OCI-LY7 (cell line): Measurements from ENCODE around the gene RICTOR.

ENCODE experiments used
- EZH2phosphoT487 ChIP-seq: fragments of 200-600 bp; sonication (generic); IDR thresholded peaks from 2 replicates; pipeline ENCODE4 v1.6.1; 2018; ENCODE audit warnings: low read depth, borderline replicate concordance, mild to moderate bottlenecking, mixed run types, antibody characterized with exemption, low read length, moderate library complexity, mixed read lengths
- TF ChIP-seq, protein P1 (sequence below): fragments of 200-600 bp; sonication (generic); conservative IDR thresholded peaks from 2 replicates; pipeline ENCODE4 v1.5.1; 2014; ENCODE audit warnings: mild to moderate bottlenecking, antibody characterized with exemption, low read length, moderate library complexity, mixed read lengths

GRCh38 chr5:39121922-39122321 is 47.7 kb upstream of the RICTOR start:
- TF ChIP-seq, protein P1, sequence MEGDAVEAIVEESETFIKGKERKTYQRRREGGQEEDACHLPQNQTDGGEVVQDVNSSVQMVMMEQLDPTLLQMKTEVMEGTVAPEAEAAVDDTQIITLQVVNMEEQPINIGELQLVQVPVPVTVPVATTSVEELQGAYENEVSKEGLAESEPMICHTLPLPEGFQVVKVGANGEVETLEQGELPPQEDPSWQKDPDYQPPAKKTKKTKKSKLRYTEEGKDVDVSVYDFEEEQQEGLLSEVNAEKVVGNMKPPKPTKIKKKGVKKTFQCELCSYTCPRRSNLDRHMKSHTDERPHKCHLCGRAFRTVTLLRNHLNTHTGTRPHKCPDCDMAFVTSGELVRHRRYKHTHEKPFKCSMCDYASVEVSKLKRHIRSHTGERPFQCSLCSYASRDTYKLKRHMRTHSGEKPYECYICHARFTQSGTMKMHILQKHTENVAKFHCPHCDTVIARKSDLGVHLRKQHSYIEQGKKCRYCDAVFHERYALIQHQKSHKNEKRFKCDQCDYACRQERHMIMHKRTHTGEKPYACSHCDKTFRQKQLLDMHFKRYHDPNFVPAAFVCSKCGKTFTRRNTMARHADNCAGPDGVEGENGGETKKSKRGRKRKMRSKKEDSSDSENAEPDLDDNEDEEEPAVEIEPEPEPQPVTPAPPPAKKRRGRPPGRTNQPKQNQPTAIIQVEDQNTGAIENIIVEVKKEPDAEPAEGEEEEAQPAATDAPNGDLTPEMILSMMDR: no peak
- TF ChIP-seq EZH2phosphoT487: no peak
